ENCODE data around the gene USP9Y.
"Not testable (repeated sequence)": the region's sequence is repeated elsewhere in the genome, so short reads cannot be mapped to it uniquely, and the experiment has no call there.

Gene USP9Y, protein sequence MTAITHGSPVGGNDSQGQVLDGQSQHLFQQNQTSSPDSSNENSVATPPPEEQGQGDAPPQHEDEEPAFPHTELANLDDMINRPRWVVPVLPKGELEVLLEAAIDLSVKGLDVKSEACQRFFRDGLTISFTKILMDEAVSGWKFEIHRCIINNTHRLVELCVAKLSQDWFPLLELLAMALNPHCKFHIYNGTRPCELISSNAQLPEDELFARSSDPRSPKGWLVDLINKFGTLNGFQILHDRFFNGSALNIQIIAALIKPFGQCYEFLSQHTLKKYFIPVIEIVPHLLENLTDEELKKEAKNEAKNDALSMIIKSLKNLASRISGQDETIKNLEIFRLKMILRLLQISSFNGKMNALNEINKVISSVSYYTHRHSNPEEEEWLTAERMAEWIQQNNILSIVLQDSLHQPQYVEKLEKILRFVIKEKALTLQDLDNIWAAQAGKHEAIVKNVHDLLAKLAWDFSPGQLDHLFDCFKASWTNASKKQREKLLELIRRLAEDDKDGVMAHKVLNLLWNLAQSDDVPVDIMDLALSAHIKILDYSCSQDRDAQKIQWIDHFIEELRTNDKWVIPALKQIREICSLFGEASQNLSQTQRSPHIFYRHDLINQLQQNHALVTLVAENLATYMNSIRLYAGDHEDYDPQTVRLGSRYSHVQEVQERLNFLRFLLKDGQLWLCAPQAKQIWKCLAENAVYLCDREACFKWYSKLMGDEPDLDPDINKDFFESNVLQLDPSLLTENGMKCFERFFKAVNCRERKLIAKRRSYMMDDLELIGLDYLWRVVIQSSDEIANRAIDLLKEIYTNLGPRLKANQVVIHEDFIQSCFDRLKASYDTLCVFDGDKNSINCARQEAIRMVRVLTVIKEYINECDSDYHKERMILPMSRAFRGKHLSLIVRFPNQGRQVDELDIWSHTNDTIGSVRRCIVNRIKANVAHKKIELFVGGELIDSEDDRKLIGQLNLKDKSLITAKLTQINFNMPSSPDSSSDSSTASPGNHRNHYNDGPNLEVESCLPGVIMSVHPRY (N-terminal part only)

DNA sequence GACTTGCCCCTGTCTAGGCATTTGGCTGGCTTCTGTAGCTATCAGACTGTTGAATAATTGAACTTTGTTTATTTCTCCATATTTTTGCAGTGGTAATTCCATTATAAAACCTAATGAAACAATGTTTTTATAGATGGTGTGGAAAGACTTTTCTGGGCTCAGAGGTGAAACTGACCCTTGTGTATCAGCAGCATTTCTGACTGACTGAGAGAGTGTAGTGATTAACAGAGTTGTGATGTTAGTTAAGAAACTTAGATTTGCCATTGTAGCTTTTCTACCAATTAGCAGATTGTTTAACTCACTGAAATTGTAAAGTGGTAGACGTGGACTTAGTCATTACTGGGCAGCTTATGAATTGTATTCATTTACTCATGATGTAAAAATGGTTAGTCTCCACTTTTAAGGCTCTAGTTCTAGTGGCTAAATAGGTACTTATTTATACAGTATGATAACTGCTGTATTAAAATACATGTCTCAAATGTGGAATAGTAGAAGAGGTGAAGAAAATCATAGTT lies at the start of gene USP9Y:
USP9Y (plus strand) TSS at position 51 of the 515 bp plus-strand sequence. CDS start 8,217 bp downstream, outside the sequence.
- no peak for DNase-seq (ENCODE audit: low read depth in 2 of 2)

DNA sequence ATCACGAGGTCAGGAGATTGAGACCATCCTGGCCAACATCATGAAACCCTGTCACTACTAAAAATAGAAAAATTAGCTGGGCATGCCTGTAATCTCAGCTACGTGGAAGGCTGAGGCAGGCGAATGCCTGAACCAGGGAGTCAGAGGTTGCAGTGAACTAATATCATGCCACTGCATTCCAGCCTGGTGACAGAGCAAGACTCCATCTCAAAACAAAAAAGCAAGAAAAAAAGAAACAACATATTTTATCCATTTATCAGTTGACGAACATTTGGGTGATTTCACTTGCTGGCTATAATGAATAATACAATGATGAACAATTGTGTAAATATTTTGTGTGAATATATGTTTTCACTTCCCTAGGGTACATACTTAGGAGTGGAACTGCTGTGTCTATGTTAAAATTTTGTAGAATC lies 49.4 kb upstream of the USP9Y start:
- no peak for DNase-seq (ENCODE audit: low read depth in 2 of 2)

DNA sequence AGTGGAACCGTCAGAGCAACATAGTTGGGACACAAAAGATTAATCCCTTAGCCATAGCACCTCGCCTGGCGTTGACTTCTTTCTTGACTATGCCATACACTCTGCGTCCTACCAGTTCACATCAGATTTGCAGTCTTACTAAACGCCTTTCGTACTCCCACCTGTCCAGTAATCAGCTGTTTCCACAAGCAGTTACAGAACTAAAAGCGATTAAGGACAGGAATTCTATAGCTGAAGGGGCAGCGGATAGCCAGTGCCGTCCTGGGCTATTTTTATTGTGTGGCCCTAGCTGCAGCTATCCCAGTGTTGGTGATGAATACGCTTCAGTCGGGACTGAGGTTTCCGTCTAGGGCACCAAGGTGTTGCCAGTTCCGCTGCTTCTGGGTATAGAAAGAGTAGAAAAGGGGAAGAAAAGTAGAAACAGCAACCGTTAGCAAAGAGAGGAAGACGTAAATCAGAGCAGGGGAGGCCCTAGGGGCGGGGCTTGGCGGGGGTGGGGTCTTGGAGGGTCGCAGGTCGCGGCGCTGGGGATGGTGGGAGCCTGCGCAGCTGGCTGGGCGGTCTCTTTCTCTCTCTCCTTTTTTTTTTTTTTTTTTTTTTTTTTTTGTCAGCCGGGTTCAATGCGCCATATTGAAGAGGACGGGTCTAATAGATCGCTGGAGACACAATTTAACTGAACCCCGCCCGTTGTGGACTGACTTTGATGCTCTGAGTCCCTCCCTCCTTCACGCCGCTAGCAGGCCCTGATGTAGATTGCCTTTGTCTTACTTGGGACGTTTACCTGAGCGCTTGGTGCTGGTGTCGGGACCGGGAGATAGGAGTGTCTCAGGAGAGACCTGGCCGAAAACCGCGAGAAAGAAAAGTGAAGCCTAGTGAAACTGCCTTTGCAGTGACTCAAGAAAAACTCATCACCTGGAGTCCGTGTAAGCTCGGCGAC lies 39.0 kb upstream of the USP9Y start:
- DNase-seq (ENCODE audit: low read depth in 2 of 2) = peak; percentile 47 to 52

DNA sequence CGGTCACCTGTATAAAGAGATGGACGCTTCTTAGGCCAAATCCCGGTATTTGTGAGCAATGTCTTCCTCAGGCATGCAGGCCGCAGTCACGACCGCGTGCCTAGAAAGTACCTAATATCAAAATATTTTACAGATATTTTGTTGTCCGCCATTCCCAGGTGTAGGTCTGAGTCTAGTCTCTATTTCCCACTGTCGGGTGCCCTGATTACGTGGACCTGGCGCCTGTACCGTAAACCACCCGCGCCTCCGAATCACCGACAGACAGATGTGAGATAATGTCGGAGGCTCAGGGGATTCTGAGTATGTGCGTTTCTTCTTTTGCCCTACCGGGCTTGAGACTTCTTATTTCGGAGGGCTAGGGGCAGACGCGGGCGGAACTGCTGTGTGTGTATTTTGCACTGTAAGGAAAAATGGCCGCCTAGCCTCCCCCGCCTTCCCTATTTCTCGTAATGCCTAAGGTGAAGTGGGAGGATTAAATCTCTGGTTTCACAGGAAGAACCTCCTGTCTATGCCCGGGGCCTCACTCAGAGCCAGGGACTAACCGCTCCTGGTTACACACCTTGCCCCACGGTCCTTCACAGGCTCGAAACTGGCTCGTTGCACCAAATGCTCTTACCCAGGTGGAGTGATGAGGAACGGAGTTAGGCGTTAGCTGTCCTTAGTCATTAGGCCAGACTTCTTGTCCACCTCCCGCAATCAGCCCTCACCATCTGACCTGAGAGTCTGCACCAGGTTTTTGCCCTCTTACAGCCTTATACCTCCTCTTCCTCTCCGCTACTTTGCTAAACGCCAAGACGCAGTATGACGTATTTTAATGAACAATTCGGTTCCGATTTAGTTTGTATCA lies 38.1 kb upstream of the USP9Y start:
- DNase-seq (ENCODE audit: low read depth in 2 of 2) = peak; percentile 17 to 22

DNA sequence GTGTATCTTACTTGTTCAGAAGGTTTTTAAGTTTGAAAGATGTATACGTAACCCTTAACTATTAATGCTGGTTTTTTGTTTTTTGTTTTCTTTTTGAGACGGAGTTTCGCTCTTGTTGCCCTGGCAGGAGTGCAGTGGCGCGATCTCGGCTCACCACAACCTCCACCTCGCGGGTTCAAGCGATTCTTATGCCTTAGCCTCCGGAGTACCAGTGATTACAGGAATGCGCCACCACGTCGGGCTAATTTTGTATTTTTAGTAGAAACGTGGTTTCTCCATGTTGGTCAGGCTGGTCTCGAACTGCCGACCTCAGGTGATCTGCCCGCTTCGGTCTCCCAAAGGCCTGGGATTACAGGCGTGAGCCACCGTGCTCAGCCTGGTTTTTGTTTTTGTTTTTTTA lies 37.2 kb upstream of the USP9Y start:
- not testable (repeated sequence) for DNase-seq (ENCODE audit: low read depth in 2 of 2)

DNA sequence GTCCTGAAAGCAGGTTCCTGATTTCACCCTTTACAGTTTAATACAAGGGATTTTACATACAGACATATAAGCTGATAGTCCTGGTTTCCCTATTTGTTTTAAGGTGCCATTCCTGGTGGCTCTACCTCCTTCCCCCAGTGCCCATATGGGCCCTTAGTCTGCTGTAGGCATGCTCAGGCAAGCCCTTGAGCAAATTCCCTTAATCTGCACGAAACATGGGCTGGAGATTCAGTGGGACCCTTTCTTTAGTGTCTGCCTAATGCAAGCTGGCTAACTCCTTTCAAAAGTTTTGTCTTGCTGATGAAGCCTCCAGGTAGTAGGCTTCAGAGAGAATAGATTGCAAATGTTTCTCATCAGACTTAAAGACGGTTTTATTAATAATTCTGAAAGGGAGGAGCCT lies 22.9 kb upstream of the USP9Y start:
- no peak for DNase-seq (ENCODE audit: low read depth in 2 of 2)

DNA sequence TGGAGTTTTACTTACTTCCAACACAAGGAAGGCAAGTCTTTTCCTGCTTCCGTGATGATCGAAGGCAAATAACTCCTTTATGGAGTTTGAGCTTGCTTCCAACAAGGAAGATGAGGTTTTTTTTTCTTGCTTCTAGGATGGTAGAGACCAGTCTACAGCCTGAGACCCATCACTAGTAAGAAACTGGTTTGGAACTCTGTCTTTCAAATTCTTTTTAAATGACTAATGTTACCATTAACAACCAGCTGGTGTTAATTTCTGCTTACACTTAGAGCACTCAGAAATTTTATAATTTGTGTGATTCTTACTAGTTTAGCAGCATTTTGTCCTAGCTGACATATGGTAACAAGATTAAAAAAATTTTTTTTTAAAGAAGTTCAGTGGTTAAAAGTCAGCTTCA lies 19.5 kb upstream of the USP9Y start:
- no peak for DNase-seq (ENCODE audit: low read depth in 2 of 2)

DNA sequence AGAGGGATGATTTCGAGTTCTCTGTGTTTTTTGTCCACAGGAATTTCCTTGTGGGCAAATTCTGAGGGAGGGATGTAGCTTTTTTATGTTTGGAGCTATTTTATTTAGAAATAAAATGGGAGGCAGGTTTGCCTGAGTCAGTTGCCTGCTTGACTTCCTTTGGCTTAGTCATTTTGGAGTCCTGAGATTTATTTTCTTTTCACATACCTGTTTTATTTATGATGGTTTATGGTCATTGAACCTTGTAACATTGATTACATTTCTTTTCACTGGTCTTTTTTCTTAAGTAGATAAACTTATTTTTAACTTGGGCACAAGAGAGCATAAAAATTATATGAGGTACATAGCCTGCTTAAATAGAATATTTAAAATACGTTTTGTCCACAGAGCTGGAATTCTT lies 12.7 kb upstream of the USP9Y start:
- no peak for DNase-seq (ENCODE audit: low read depth in 2 of 2)

DNA sequence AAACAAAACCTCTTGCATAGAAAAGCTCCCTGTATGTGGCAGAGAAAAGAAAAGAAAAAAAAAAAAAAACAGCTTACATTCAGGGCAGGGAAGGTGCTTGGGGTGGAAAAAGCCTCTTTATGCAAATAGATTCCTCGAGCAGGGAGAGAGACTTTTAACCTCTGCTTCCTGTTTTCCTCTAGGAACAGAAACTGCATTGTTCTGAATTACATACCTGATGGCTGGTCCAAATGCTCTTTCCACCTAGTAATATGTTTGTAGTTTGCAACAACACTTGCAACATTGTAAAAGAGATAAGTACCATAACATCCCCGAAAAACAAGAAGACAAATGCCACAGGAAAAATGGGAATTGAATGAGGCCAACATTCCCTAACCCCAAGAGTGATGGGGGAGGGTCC lies 944 bp upstream of the USP9Y start:
- no peak for DNase-seq (ENCODE audit: low read depth in 2 of 2)

DNA sequence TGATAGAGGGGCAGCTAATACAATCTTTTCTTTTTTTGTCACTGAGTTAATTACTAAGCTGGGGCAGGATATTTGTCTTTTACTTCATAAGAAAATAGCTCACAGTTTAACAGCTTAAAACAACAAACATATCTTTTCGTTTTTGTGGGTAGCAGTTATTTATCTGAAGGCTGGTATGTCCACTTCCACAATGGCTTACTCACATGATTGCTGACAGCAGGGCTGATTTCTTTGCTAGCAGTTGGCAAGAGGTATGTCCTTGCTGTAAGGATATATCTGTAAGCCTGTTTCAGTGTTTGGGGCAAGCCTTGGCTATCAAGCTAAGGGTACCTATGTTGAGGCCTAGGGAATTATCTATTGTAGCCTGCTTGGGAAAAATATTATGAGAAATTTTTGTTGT lies 1.1 kb downstream of the USP9Y start:
- DNase-seq (ENCODE audit: low read depth in 2 of 2) = no peak

DNA sequence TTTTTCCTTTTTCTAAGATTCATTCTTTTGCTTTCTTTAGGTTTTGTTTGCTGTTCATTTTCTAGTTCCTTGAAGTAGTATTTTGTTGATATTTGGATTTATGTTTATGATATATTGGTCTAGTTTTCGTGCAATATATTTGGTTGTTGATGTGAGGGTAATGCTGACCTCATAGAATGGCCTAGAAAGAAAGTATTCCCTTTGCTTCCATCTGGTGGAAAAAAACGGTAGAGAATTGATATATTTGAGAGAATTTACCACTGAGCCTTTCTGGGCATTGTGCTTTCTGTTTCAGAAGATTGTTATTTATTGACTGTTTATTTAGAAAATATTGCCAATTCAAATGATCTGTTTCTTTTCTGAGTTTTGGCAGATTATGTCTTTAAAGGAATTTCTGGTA lies 9.4 kb downstream of the USP9Y start:
- DNase-seq (ENCODE audit: low read depth in 2 of 2) = no peak

DNA sequence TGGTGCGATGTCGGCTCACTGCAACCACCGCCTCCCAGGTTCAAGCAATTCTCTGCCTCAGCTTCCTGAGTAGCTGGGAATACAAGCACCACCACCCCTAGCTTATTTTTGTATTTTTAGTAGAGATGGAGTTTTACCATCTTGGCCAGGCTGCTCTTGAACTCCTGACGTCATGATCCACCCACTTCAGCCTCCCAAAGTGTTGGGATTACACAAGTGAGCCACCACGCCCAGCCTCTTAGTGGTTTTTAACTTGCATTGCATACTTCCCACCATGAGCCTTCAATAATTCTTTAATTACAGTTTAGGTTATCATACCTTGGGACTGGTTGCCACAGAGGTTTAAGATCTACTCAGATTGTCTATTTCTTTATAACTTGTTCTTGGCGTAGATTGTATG lies 14.3 kb downstream of the USP9Y start:
- no peak for DNase-seq (ENCODE audit: low read depth in 2 of 2)

DNA sequence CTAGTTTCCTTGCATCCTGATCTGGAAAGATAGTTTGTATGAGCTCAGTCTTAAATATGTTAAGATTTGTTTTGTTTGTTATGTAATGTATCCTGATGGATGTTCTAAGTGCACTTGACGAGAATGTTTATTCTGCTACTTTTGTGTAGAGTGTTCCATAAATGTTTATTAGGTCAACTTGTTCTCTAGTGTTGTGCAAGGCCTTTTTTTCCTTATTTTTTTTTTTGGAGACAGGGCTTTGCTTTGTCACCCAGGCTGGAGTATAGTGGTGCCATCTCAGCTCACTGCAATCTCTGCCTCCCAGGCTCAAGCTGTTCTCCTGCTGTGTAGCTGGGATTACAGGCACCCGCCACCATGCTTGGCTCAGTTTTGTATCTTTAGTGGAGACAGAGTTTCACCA lies 28.7 kb downstream of the USP9Y start:
- DNase-seq (ENCODE audit: low read depth in 2 of 2) = no peak

DNA sequence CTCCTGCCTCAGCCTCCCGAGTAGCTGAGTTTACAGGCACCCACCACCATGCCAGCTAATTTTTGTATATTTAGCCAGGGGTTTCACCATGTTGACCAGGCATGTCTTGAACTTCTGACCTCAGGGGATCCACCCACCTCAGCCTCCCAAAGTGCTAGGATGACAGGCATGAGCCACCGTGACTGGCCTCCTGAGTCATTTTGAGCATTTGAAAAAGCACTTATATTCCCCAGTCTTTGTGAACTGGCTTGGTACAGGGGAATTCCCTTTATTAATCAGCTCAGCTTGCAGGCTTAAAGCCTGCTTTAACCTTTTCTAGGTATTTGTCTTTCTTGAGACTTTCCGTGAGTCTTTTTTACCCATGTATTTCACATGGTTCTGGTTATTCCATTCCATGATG lies 32.6 kb downstream of the USP9Y start:
- DNase-seq (ENCODE audit: low read depth in 2 of 2) = peak; percentile 15 to 28

DNA sequence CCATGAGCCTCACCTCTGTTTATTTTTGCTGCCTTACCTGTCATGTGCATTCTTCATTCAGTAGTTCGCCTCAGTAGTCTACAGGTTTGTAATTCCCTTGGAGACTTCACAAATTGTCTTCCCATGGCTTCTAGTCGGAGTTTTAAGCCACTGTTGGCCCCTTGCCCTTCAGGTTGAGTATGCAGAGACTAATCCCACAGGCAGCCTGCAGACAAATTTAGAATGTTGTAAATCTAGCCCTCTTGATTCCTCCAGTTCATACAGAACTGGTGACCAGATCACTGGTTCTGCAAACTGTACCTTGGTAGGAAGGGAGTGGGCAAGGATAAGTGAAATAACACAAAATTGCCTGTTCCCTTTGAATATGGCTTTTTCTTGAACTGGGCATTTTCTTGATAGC lies 33.0 kb downstream of the USP9Y start:
- no peak for DNase-seq (ENCODE audit: low read depth in 2 of 2)

DNA sequence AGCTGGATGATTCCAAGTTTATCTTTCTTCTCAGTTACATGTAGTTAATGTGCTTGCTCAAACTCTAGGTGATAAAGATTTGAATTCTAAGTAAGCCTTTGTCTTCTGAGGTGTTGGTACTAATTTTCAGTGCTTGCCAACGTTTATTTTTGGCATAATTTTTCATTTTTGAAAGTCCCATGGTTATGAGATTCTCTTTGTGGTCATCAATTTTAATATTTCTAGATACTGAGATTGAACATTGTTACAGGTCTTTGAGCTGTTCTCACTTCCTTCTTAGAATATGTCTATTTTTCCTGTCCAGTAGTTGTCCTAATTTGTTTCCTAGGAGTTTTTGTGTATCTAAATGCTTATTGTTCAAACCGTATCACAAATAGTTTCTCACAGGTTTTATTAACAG lies 40.4 kb downstream of the USP9Y start:
- DNase-seq (ENCODE audit: low read depth in 2 of 2) = no peak

DNA sequence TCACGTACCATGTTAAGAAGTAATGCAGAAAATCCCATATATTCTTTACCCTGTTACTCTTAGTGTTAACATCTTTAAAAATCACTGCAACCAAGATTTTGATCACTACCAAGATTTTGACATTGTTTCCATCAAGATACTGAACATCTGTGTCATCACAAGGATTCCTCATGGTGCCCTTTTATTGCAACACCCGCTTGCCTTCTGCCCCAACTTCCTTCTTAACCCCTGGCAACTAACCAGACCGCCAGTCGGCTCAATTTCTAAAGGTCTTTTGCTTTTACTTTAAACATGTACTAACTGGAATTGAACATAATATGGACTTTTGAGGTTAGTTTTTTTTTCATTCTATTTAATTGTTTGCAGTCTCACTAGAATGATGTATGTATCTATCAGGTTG lies 41.7 kb downstream of the USP9Y start:
- no peak for DNase-seq (ENCODE audit: low read depth in 2 of 2)

DNA sequence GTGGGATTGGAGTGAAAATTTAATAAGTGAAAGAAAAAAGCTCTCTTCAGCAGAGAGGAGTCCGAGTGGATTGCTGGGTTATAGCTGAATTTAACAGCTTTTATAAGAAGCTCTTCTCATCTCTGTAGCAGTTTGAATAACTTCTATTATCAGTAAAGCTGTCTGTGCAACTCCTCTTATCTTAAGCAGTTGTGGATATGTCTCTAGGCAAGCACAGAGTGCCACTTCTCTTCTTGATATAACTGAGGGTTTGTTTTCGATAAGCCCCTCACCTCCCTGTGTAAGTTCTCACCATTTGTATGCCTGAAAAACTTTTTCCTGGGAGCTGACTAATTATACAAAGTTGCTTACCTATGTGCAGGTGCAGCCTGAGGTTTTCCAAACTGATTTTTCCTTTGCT lies 43.1 kb downstream of the USP9Y start:
- DNase-seq (ENCODE audit: low read depth in 2 of 2) = no peak

DNA sequence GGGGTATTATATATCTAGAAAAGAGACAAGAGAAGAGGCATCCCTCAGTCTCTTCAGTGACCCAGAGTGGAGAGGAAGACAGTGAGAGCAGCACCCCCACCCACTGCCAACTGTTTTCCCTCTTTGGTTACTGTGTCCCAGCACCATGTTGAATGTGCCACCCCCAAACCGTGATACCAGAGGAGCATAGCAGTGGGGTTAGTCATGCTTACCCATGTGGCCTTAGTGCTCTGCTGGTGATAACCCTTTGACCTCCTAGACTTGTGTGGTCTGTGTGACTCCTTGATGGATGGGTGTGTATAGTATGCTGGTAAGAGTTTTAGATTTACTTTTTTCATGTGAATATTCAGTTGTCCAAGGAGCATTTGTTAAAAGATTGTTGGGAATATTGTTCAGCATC lies 48.3 kb downstream of the USP9Y start:
- no peak for DNase-seq (ENCODE audit: low read depth in 2 of 2)

DNA sequence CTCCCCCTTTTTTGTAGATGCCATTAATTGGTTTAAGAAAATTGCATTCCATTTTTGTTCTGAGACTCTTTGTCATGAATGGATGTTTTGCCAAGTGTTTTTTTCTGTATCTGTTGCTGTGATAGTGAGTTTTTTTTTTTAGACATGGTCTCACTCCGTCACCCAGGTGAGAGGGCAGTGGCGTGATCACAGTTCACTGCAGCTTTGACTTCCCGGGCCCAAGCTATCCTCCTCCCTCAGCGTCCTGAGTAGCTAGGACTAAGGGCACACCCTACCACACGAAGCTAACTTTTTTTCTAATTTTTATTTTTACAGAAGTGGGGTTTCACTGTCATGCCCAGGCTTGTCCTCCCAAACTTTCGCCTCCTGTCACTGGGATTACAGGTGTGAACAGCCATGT lies 51.8 kb downstream of the USP9Y start:
- no peak for DNase-seq (ENCODE audit: low read depth in 2 of 2)

All from stimulated activated CD4-positive, alpha-beta T cell treated with anti-CD3 and anti-CD28 coated beads, Interleukin-12 subunit alpha, Interleukin-12 subunit beta, amount 100 ng/mL, for 24 hours (primary cell).